ENCODE measurements around the gene ARL8B. TPM values are rescaled to one million over a fixed set of nuclear protein-coding genes. Genes with fewer than 3 reads are reported as not detected.

Gene ARL8B
- total RNA-seq, 1 experiment from 2014 or later, result 28.3 TPM

DNA sequence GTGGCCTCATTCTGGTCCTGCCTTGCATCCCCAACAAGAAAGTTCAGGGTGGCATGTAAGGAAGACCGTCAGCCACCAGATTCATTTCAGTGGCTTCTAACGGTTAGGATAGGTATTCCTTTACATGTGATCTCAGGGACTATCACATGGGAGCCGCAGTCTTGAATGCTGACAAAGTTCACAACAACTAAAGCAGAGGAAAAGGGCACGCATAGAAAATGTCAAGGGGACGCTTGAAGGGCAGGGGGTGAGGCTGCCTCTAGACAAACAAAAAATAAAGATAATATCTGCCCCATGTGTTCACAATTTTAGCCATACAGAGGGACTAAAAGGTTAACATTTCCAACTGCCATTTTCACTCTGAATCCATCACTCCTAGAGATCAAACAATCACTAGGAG, 31.9 kb upstream of the ARL8B start:
- ChIA-PET POLR2A (no interaction called here), CTCF (no interaction called here)
- H3K36me3 Mint-ChIP-seq, result no peaks in the 10 kb centered on the region
- H3K4me3 Mint-ChIP-seq, result no peak overlapping the region
- ATAC-seq, result no peak
- no peak for DNase-seq (ENCODE audit: low spot score)
- TF ChIP-seq AR (CRISPR knock-in tag; IDR thresholded peaks at IDR 0.05), result no peak
- TF ChIP-seq ESRRA (CRISPR knock-in tag; IDR thresholded peaks at IDR 0.05; ENCODE audit: borderline replicate concordance), result no peak
- TF ChIP-seq MAX (CRISPR knock-in tag; IDR thresholded peaks at IDR 0.05), result no peak
- TF ChIP-seq PRRX2 (CRISPR knock-in tag; IDR thresholded peaks at IDR 0.05), result no peak
- TF ChIP-seq ZNF512 (CRISPR knock-in tag; IDR thresholded peaks at IDR 0.05; ENCODE audit: borderline replicate concordance), result no peak
- TF ChIP-seq ZNF219 (CRISPR knock-in tag; IDR thresholded peaks at IDR 0.05; ENCODE audit: borderline replicate concordance), result no peak
- TF ChIP-seq, protein P1, sequence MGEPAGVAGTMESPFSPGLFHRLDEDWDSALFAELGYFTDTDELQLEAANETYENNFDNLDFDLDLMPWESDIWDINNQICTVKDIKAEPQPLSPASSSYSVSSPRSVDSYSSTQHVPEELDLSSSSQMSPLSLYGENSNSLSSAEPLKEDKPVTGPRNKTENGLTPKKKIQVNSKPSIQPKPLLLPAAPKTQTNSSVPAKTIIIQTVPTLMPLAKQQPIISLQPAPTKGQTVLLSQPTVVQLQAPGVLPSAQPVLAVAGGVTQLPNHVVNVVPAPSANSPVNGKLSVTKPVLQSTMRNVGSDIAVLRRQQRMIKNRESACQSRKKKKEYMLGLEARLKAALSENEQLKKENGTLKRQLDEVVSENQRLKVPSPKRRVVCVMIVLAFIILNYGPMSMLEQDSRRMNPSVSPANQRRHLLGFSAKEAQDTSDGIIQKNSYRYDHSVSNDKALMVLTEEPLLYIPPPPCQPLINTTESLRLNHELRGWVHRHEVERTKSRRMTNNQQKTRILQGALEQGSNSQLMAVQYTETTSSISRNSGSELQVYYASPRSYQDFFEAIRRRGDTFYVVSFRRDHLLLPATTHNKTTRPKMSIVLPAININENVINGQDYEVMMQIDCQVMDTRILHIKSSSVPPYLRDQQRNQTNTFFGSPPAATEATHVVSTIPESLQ (CRISPR knock-in tag; IDR thresholded peaks at IDR 0.05), result no peak
- TF ChIP-seq, protein P2, sequence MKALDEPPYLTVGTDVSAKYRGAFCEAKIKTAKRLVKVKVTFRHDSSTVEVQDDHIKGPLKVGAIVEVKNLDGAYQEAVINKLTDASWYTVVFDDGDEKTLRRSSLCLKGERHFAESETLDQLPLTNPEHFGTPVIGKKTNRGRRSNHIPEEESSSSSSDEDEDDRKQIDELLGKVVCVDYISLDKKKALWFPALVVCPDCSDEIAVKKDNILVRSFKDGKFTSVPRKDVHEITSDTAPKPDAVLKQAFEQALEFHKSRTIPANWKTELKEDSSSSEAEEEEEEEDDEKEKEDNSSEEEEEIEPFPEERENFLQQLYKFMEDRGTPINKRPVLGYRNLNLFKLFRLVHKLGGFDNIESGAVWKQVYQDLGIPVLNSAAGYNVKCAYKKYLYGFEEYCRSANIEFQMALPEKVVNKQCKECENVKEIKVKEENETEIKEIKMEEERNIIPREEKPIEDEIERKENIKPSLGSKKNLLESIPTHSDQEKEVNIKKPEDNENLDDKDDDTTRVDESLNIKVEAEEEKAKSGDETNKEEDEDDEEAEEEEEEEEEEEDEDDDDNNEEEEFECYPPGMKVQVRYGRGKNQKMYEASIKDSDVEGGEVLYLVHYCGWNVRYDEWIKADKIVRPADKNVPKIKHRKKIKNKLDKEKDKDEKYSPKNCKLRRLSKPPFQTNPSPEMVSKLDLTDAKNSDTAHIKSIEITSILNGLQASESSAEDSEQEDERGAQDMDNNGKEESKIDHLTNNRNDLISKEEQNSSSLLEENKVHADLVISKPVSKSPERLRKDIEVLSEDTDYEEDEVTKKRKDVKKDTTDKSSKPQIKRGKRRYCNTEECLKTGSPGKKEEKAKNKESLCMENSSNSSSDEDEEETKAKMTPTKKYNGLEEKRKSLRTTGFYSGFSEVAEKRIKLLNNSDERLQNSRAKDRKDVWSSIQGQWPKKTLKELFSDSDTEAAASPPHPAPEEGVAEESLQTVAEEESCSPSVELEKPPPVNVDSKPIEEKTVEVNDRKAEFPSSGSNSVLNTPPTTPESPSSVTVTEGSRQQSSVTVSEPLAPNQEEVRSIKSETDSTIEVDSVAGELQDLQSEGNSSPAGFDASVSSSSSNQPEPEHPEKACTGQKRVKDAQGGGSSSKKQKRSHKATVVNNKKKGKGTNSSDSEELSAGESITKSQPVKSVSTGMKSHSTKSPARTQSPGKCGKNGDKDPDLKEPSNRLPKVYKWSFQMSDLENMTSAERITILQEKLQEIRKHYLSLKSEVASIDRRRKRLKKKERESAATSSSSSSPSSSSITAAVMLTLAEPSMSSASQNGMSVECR (CRISPR knock-in tag; IDR thresholded peaks at IDR 0.05; ENCODE audit: borderline replicate concordance), result no peak
- TF ChIP-seq SMAD4 (CRISPR knock-in tag; IDR thresholded peaks at IDR 0.05), result no peak
- no peak for TF ChIP-seq ATF2 (CRISPR knock-in tag; IDR thresholded peaks at IDR 0.05; ENCODE audit: borderline replicate concordance, low read depth)
- TF ChIP-seq ETV6 (CRISPR knock-in tag; IDR thresholded peaks at IDR 0.05), result no peak
- TF ChIP-seq ZNF263 (CRISPR knock-in tag; IDR thresholded peaks at IDR 0.05; ENCODE audit: low read depth), result no peak
- TF ChIP-seq ZNF396 (CRISPR knock-in tag; IDR thresholded peaks at IDR 0.05; ENCODE audit: borderline replicate concordance), result no peak
- TF ChIP-seq FOXP1 (CRISPR knock-in tag; IDR thresholded peaks at IDR 0.05; ENCODE audit: borderline replicate concordance), result no peak
- TF ChIP-seq, protein P3, sequence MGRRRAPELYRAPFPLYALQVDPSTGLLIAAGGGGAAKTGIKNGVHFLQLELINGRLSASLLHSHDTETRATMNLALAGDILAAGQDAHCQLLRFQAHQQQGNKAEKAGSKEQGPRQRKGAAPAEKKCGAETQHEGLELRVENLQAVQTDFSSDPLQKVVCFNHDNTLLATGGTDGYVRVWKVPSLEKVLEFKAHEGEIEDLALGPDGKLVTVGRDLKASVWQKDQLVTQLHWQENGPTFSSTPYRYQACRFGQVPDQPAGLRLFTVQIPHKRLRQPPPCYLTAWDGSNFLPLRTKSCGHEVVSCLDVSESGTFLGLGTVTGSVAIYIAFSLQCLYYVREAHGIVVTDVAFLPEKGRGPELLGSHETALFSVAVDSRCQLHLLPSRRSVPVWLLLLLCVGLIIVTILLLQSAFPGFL (CRISPR knock-in tag; IDR thresholded peaks at IDR 0.05; ENCODE audit: borderline replicate concordance), result no peak
- H3K9me3 Mint-ChIP-seq, result no peaks in the 10 kb centered on the region
- H3K27me3 Mint-ChIP-seq (ENCODE audit: low read depth), result peaks cover 13% of the 10 kb centered on the region
- no peaks in the 10 kb centered on the region for H3K4me1 Mint-ChIP-seq
- no peak overlapping the region for H3K27ac Mint-ChIP-seq
